OCI-LY1 (cell line): ENCODE measurements around the gene STRADA.

Experiments used
- H2AFZ ChIP-seq: fragments of 200-600 bp; sonication (generic), shearing (Covaris generic); 2 replicates; pipeline ENCODE4 v1.6.0; 2014; ENCODE audit warnings: antibody characterized with exemption, mild to moderate bottlenecking, low read length
- H3F3A ChIP-seq: fragments of 200-600 bp; sonication (generic), shearing (Covaris generic); 2 replicates; pipeline ENCODE4 v1.6.0; 2014; ENCODE audit warnings: mild to moderate bottlenecking, antibody characterized with exemption, low read length, moderate library complexity; ENCODE audit not compliant: insufficient read depth
- H3K27ac ChIP-seq: fragments of 200-600 bp; sonication (generic); 2 replicates; pipeline ENCODE4 v1.5.1; 2014; ENCODE audit warnings: low read length, mixed run types, mild to moderate bottlenecking, low read depth; ENCODE audit not compliant: poor library complexity, severe bottlenecking
- H3K27me3 ChIP-seq: fragments of 200-600 bp; sonication (generic); 2 replicates; pipeline ENCODE4 v1.6.0; 2014; ENCODE audit warnings: antibody characterized with exemption, mild to moderate bottlenecking, low read length, moderate library complexity; ENCODE audit not compliant: insufficient read depth
- H3K36me3 ChIP-seq: fragments of 200-600 bp; sonication (generic); 2 replicates; pipeline ENCODE4 v1.6.1; 2014; ENCODE audit warnings: mild to moderate bottlenecking, antibody characterized with exemption, low read length, moderate library complexity, mixed read lengths; ENCODE audit not compliant: insufficient read depth
- H3K4me1 ChIP-seq: fragments of 200-600 bp; sonication (generic); 2 replicates; pipeline ENCODE4 v1.5.1; 2014; ENCODE audit warnings: mild to moderate bottlenecking, low read length, moderate library complexity; ENCODE audit not compliant: insufficient read depth, severe bottlenecking
- H3K4me2 ChIP-seq: fragments of 200-600 bp; sonication (generic), shearing (Covaris generic); 2 replicates; pipeline ENCODE4 v1.6.1; 2014; ENCODE audit warnings: low read length
- H3K4me3 ChIP-seq: fragments of 200-600 bp; sonication (generic); 2 replicates; pipeline ENCODE4 v1.5.1; 2014; ENCODE audit warnings: low read length, low read depth, mild to moderate bottlenecking, mixed read lengths; ENCODE audit not compliant: poor library complexity, severe bottlenecking
- H3K79me2 ChIP-seq: fragments of 200-600 bp; shearing (Covaris generic); 2 replicates; pipeline ENCODE4 v1.6.1; 2016; ENCODE audit warnings: mixed run types, low read length, mixed read lengths; ENCODE audit not compliant: insufficient read depth
- H3K9ac ChIP-seq: fragments of 200-600 bp; sonication (generic), shearing (Covaris generic); 2 replicates; pipeline ENCODE4 v1.6.1; 2014; ENCODE audit warnings: mild to moderate bottlenecking, low read length, mixed read lengths
- H3K9me2 ChIP-seq: fragments of 200-600 bp; sonication (generic), shearing (Covaris generic); 2 replicates; pipeline ENCODE4 v1.6.1; 2014; ENCODE audit warnings: low read depth, mild to moderate bottlenecking, low read length, mixed read lengths
- H3K9me3 ChIP-seq: fragments of 200-600 bp; shearing (Covaris generic); 2 replicates; pipeline ENCODE4 v1.6.1; 2014; ENCODE audit warnings: low read length, mixed read lengths
- H4K20me1 ChIP-seq: fragments of 200-600 bp; sonication (generic), shearing (Covaris generic); 2 replicates; pipeline ENCODE4 v1.6.0; 2016; ENCODE audit warnings: mild to moderate bottlenecking, low read length; ENCODE audit not compliant: insufficient read depth
- EZH2 ChIP-seq: fragments of 200-600 bp; sonication (generic), shearing (Covaris generic); IDR thresholded peaks from 2 replicates; pipeline ENCODE4 v1.8.0; 2017; ENCODE audit warnings: borderline replicate concordance, mixed run types, mild to moderate bottlenecking, antibody characterized with exemption, low read length, moderate library complexity, mixed read lengths
- TF ChIP-seq, protein P1 (sequence below): fragments of 200-600 bp; sonication (generic), shearing (Covaris generic); IDR thresholded peaks from 2 replicates; pipeline ENCODE4 v1.5.1; 2017; ENCODE audit warnings: mild to moderate bottlenecking, antibody characterized with exemption, low read length, moderate library complexity, mixed read lengths

Gene STRADA

DNA sequence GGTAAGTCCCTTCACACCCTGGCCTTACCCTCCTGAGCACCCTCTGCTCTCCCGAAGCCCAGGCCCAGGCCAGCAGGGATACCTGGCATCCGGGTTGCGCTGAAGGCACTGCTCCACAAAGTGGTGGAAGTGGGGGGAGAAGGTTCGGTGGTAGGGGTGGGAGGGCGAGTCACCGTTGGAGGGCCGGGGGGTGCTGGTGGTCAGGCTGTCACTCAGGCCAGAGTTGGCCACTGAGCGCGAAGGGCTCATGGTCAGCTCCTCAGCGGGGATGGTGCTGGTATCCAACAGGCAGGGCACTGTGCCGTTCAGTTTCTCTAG lies 37.4 kb downstream of the STRADA start:
- Histone ChIP-seq H4K20me1 (no peaks in the 10 kb centered on the region), H3K4me2 (peak overlapping the region; percentile 64; the same call in 1 of the 2 replicates)
- TF ChIP-seq EZH2, result no peak
- TF ChIP-seq, protein P1, sequence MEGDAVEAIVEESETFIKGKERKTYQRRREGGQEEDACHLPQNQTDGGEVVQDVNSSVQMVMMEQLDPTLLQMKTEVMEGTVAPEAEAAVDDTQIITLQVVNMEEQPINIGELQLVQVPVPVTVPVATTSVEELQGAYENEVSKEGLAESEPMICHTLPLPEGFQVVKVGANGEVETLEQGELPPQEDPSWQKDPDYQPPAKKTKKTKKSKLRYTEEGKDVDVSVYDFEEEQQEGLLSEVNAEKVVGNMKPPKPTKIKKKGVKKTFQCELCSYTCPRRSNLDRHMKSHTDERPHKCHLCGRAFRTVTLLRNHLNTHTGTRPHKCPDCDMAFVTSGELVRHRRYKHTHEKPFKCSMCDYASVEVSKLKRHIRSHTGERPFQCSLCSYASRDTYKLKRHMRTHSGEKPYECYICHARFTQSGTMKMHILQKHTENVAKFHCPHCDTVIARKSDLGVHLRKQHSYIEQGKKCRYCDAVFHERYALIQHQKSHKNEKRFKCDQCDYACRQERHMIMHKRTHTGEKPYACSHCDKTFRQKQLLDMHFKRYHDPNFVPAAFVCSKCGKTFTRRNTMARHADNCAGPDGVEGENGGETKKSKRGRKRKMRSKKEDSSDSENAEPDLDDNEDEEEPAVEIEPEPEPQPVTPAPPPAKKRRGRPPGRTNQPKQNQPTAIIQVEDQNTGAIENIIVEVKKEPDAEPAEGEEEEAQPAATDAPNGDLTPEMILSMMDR, result no peak

DNA sequence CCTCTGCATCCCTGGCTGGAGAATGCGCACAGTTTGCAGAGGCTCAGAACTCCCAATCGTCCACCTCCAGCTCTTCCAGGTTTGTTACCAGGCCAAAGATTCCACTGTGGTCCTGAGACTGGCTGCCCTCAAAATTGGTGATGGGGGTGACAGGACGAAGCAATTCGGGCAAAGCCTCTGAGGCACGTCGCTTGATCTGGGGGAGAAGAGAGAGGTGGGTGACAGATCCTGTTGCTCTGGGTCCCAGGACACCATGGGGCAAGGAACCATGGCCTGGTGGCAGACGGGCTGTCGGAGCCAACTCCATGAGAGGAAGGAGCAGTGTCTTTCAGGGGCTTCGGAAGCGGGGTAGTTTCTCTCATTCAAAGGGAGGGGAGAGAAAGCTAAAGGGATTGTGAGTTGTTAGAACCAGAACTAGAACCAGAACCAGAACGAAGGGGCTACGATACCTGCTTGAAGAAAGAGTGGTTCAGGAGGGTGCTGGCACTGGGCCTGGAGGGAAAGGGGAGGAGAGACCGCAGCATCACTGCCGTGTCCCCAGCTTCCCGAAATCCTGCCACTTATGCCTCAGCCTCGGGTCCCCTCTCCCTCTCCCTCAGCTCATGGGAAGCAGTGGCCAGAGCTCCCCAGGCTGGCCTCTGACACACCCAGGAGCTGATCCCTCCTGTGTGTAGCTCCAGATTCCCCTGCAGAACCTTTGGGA lies 37.9 kb downstream of the STRADA start:
- no peaks in the 10 kb centered on the region for H3K79me2 ChIP-seq
- no peaks in the 10 kb centered on the region for H3K27me3 ChIP-seq
- no peak overlapping the region for H2AFZ ChIP-seq
- no peaks in the 10 kb centered on the region for H3F3A ChIP-seq
- H3K4me3 ChIP-seq, result no peak overlapping the region
- peaks cover 64% of the 10 kb centered on the region for H3K4me1 ChIP-seq
- H3K36me3 ChIP-seq, result peaks cover 52% of the 10 kb centered on the region
- H3K27ac ChIP-seq, result no peak overlapping the region
- no peaks in the 10 kb centered on the region for H3K9me2 ChIP-seq
- peak overlapping the region; percentile 64; the same call in 1 of the 2 replicates for H3K4me2 ChIP-seq
- H4K20me1 ChIP-seq, result no peaks in the 10 kb centered on the region
- TF ChIP-seq EZH2, result no peak
- TF ChIP-seq, protein P1, result no peak
- H3K9ac ChIP-seq, result peak overlapping the region; percentile 6; the same call in 1 of the 2 replicates
- H3K9me3 ChIP-seq, result no peaks in the 10 kb centered on the region

More for the DNA sequence above, 37.4 kb downstream of the STRADA start:
- Histone ChIP-seq H3K4me3 (no peak overlapping the region), H2AFZ (no peak overlapping the region), H3K4me1 (peaks cover 64% of the 10 kb centered on the region), H3K9ac (no peak overlapping the region; the same call in 1 of the 2 replicates), H3K79me2 (no peaks in the 10 kb centered on the region), H3K27ac (no peak overlapping the region), H3K27me3 (no peaks in the 10 kb centered on the region), H3K9me2 (no peaks in the 10 kb centered on the region), H3K36me3 (peaks cover 53% of the 10 kb centered on the region; the same call in 1 of the 2 replicates), H3K9me3 (no peaks in the 10 kb centered on the region), H3F3A (no peaks in the 10 kb centered on the region)

DNA sequence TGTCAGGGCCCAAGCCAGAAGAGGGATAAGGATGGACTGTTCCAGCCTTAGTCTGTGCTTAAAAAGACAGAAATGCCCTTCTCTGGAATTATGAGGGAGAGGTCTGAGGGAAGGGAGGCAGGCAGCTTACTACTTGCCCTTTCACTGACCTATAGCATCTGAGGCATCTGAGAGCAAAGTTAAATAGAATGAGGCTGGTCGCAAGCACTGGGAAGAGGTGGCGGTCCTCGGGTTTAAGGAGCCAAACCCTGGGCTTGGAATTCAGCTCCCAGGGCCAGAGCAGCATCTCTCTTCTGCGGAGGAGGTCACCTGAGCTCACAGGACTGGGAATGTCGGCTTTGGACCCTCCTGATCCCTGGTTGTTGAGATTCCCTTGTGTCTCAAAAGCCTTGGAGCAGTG lies 38.6 kb downstream of the STRADA start:
- Histone ChIP-seq H3K9ac (peak overlapping the region; percentile 67), H3K9me2 (no peaks in the 10 kb centered on the region), H3K27ac (peak overlapping the region; percentile 94), H3K4me1 (peaks cover 64% of the 10 kb centered on the region), H3K9me3 (no peaks in the 10 kb centered on the region), H3F3A (no peaks in the 10 kb centered on the region), H4K20me1 (no peaks in the 10 kb centered on the region), H3K4me2 (peak overlapping the region; percentile 64), H2AFZ (no peak overlapping the region), H3K4me3 (peak overlapping the region; percentile 54), H3K79me2 (no peaks in the 10 kb centered on the region), H3K27me3 (no peaks in the 10 kb centered on the region), H3K36me3 (peaks cover 52% of the 10 kb centered on the region)
- TF ChIP-seq, protein P1, result no peak
- TF ChIP-seq EZH2, result no peak
